SK-N-MC (cell line): ENCODE results near the gene PRKAR1B.

Source experiments
- EZH2 ChIP-seq: fragments of 200-600 bp; sonication (generic); IDR thresholded peaks from one replicate; pipeline ENCODE4 v1.6.1; 2017; ENCODE audit warnings: antibody characterized with exemption
- FOXP2 ChIP-seq: optimal IDR thresholded peaks from 2 replicates; pipeline ENCODE3; 2011; ENCODE audit warnings: mild to moderate bottlenecking, moderate library complexity; ENCODE audit not compliant: insufficient read depth; ENCODE audit errors: extremely low read length, control extremely low read depth
- POLR2AphosphoS5 ChIP-seq: IDR thresholded peaks from 2 replicates; pipeline ENCODE4 v1.6.1; 2012; ENCODE audit warnings: mild to moderate bottlenecking, low read depth, low read length, borderline replicate concordance

DNA sequence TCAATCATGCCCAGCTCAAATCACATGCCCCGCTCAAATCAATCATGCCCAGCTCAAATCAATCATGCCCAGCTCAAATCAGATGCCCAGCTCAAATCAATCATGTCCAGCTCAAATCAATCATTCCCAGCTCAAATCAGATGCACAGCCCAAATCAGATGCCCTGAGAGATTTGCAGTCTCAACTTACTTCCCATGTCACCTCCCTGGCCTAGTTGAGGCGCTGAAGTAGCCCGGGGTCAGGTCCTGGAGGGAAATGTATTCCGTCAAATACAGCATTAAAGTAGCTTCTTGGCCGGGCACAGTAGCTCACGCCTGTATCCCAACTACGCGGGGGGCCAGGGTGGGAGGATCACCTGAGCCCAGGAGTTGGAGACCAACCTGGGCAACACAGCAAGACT lies 15.7 kb upstream of the PRKAR1B start:
- TF ChIP-seq FOXP2 (no peak), POLR2AphosphoS5 (no peak), EZH2 (no peak)
